ENCODE measurements around the gene CTNNA3.
A peak's percentile ranks its signal among the peaks of the same experiment; 100 is the strongest.
"Not testable (repeated sequence)": the region's sequence is repeated elsewhere in the genome, so short reads cannot be mapped to it uniquely, and the experiment has no call there.

Gene CTNNA3

DNA sequence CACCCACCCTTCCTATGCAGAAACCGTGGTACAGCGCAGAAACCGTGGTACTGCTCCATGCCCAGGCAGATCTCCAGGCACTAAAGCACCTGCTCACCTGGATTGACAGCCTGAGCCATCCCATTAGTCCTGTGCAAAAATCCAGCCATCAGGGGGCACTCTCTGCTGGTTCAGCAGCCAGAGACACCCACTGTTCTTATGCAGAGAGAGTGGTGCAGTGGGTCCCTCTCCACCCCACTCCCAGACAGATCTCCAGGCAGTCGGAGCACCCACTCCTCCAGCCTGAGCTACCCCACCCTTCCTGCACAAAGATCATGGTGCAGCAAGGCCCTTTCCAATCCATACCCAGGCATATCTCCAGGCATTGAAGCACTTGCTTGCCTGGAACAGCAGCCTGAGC lies 219.8 kb downstream of the CTNNA3 start:
- Histone ChIP-seq H3K36me3 (ENCODE audit: insufficient read depth, low read length) (no peaks in the 10 kb centered on the region), H3K9ac (ENCODE audit: low read depth, low read length) (no peak overlapping the region), H3K4me1 (ENCODE audit: insufficient read depth, low read length) (no peaks in the 10 kb centered on the region), H3K9me3 (ENCODE audit: control insufficient read depth, insufficient read depth, low read length) (peaks cover 6% of the 10 kb centered on the region; the same call in 1 of the 2 replicates)

DNA sequence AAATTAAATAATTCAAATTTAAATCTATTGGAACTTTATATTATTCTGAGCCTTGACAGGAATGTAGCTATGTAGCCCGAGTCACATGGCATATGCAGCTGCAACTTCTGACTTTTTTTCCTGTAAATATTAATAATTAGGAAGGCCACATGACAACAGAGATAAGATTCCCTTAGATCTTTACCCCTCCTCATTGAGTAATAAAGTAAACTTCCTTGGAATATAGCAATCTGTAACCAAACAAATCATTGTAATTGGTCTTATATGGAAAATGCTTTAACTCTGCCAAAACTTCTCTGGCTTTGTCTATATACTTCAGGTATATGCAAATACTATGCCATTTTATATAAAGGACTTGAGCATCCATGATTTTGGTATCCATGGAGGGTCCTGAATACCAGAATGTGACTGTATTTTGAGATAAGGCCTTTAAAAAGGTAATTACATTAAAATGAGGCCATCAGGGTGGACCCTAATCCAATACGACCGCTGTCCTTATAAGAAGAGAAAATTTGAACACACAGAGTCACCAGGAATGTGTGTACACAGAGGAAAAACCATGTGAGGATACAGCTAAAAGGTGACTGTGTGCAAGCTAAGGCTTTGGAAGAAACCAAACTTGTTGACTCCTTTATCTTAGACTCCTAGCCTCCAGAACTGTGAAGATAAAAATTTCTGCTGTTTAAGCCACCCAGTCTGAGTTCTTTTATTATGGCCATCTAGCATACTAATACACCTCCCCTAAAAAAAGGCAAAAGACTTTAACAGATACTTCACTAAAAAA lies 222.0 kb downstream of the CTNNA3 start:
- no peaks in the 10 kb centered on the region for H3K4me1 ChIP-seq (ENCODE audit: insufficient read depth, low read length)
- H3K9me3 ChIP-seq (ENCODE audit: control insufficient read depth, insufficient read depth, low read length) = no peaks in the 10 kb centered on the region; the same call in 1 of the 2 replicates
- H3K9ac ChIP-seq (ENCODE audit: low read depth, low read length) = no peak overlapping the region
- H3K36me3 ChIP-seq (ENCODE audit: insufficient read depth, low read length) = no peaks in the 10 kb centered on the region

DNA sequence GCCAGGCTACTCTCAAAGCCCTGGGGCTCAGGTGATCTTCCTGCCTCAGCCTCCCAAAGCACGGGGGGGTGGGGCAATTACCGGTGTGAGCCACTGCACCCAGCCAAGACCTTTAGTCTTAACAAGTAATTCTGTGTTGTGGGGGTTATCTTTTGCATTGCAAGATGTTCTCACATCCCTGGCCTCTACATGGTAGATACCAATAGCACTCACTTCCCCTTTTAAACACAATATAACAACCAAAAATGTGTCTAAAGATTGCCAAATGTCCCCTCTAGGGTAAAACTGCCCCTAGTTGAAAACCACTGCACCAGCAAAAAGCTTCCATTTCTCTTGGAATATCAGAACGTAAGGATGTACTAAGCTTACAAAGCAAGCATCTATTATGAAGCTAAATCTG lies 225.0 kb downstream of the CTNNA3 start:
- Histone ChIP-seq H3K9me3 (ENCODE audit: control insufficient read depth, insufficient read depth, low read length) (no peaks in the 10 kb centered on the region), H3K9ac (ENCODE audit: low read depth, low read length) (no peak overlapping the region), H3K36me3 (ENCODE audit: insufficient read depth, low read length) (no peaks in the 10 kb centered on the region), H3K4me1 (ENCODE audit: insufficient read depth, low read length) (no peaks in the 10 kb centered on the region)

DNA sequence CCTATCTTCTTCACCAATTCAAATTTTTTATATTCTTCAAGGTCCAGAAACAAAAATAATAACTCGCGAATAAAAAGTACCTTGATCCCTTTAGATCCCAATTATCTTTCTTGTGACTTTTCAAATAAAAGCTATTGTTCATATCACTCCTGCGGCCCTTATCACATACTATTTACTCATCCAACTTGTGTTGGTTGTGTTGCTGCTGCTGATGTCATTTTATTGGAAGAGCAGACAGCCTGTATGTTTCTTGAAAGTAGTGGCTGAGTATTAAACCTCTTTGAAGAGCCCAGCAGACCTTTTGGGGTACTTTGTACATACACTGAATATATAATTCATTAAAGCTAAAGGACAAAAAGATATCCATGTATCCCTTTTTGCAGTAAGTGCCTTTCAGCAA lies 231.7 kb downstream of the CTNNA3 start:
- no peak overlapping the region for H3K9ac ChIP-seq (ENCODE audit: low read depth, low read length)
- H3K4me1 ChIP-seq (ENCODE audit: insufficient read depth, low read length) = no peaks in the 10 kb centered on the region
- no peaks in the 10 kb centered on the region for H3K9me3 ChIP-seq (ENCODE audit: control insufficient read depth, insufficient read depth, low read length)
- H3K36me3 ChIP-seq (ENCODE audit: insufficient read depth, low read length) = no peaks in the 10 kb centered on the region

GRCh38 chr10:67452892-67453291 lies 243.1 kb downstream of the CTNNA3 start:
- Histone ChIP-seq H3K9me3 (ENCODE audit: control insufficient read depth, insufficient read depth, low read length) (peaks cover 5% of the 10 kb centered on the region; the same call in 1 of the 2 replicates), H3K36me3 (ENCODE audit: insufficient read depth, low read length) (no peaks in the 10 kb centered on the region), H3K4me1 (ENCODE audit: insufficient read depth, low read length) (no peaks in the 10 kb centered on the region), H3K9ac (ENCODE audit: low read depth, low read length) (no peak overlapping the region)

GRCh38 chr10:67438605-67439304 lies 257.2 kb downstream of the CTNNA3 start:
- no peaks in the 10 kb centered on the region for H3K36me3 ChIP-seq (ENCODE audit: insufficient read depth, low read length)
- H3K9me3 ChIP-seq (ENCODE audit: control insufficient read depth, insufficient read depth, low read length) = no peaks in the 10 kb centered on the region; the same call in 1 of the 2 replicates
- no peaks in the 10 kb centered on the region for H3K4me1 ChIP-seq (ENCODE audit: insufficient read depth, low read length)
- H3K9ac ChIP-seq (ENCODE audit: low read depth, low read length) = no peak overlapping the region

DNA sequence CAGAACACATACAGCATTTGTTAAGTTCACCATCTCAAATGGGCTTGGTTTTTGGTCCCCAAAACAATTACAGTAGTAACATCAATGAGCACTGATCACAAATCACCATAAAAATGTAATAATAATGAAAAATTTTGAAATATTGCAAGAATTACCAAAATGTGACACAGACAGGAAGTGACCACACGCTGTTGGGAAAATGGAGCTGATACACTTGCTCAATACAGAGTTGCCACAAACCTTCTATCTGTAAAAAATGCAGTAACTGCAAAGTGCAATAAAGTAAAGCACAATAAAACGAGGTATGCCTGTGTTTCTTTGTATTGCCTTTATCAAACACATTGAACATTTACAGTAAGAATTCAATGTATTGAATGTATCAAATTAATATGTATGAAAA lies 262.7 kb downstream of the CTNNA3 start:
- H3K9ac ChIP-seq (ENCODE audit: low read depth, low read length) = no peak overlapping the region
- H3K36me3 ChIP-seq (ENCODE audit: insufficient read depth, low read length) = no peaks in the 10 kb centered on the region
- no peaks in the 10 kb centered on the region for H3K9me3 ChIP-seq (ENCODE audit: control insufficient read depth, insufficient read depth, low read length)
- no peaks in the 10 kb centered on the region for H3K4me1 ChIP-seq (ENCODE audit: insufficient read depth, low read length)

- H3K9ac ChIP-seq (ENCODE audit: low read depth, low read length) = no peak overlapping the region
- no peaks in the 10 kb centered on the region for H3K36me3 ChIP-seq (ENCODE audit: insufficient read depth, low read length)
- no peaks in the 10 kb centered on the region; the same call in 1 of the 2 replicates for H3K9me3 ChIP-seq (ENCODE audit: control insufficient read depth, insufficient read depth, low read length)
- H3K4me1 ChIP-seq (ENCODE audit: insufficient read depth, low read length) = peaks cover 13% of the 10 kb centered on the region; the same call in 1 of the 2 replicates
Observed at GRCh38 chr10:67402620-67403019, 293.4 kb downstream of the CTNNA3 start.

GRCh38 chr10:67401711-67402110 lies 294.3 kb downstream of the CTNNA3 start:
- Histone ChIP-seq H3K36me3 (ENCODE audit: insufficient read depth, low read length) (no peaks in the 10 kb centered on the region), H3K4me1 (ENCODE audit: insufficient read depth, low read length) (peaks cover 13% of the 10 kb centered on the region; the same call in 1 of the 2 replicates), H3K9ac (ENCODE audit: low read depth, low read length) (no peak overlapping the region), H3K9me3 (ENCODE audit: control insufficient read depth, insufficient read depth, low read length) (no peaks in the 10 kb centered on the region; the same call in 1 of the 2 replicates)

DNA sequence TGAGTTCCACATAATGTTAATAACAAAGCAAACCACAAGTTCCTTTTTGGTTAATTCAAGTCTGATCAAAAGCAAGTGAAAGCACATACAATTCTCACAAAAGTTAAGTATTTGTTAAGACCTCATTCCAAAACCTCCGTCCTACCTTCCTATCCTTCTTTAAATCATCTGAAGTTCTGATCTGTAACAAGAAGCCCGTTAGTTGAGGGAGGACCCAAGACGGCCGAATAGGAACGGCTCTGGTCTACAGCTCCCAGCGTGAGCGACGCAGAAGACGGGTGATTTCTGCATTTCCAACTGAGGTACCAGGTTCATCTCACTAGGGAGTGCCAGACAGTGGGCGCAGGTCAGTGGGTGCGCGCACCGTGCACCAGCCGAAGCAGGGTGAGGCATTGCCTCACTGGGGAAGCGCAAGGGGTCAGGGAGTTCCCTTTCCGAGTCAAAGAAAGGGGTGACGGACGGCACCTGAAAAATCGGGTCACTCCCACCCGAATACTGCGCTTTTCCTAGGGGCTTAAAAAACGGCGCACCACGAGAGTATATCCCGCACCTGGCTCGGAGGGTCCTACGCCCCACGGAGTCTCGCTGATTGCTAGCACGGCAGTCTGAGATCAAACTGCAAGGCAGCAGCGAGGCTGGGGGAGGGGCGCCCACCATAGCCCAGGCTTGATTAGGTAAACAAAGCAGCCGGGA lies 309.0 kb downstream of the CTNNA3 start:
- not testable (repeated sequence) for H3K9me3 ChIP-seq (ENCODE audit: control insufficient read depth, insufficient read depth, low read length); H3K4me1 ChIP-seq (ENCODE audit: insufficient read depth, low read length); H3K36me3 ChIP-seq (ENCODE audit: insufficient read depth, low read length)
- H3K9ac ChIP-seq (ENCODE audit: low read depth, low read length) = peak overlapping the region; percentile 48; the same call in 1 of the 2 replicates

- no peaks in the 10 kb centered on the region; the same call in 1 of the 2 replicates for H3K4me1 ChIP-seq (ENCODE audit: insufficient read depth, low read length)
- H3K36me3 ChIP-seq (ENCODE audit: insufficient read depth, low read length) = no peaks in the 10 kb centered on the region
- H3K9me3 ChIP-seq (ENCODE audit: control insufficient read depth, insufficient read depth, low read length) = no peaks in the 10 kb centered on the region
- no peak overlapping the region; the same call in 1 of the 2 replicates for H3K9ac ChIP-seq (ENCODE audit: low read depth, low read length)
Observed at GRCh38 chr10:67386260-67386659, 309.7 kb downstream of the CTNNA3 start.

- H3K36me3 ChIP-seq (ENCODE audit: insufficient read depth, low read length) = no peaks in the 10 kb centered on the region
- H3K9ac ChIP-seq (ENCODE audit: low read depth, low read length) = no peak overlapping the region
- H3K9me3 ChIP-seq (ENCODE audit: control insufficient read depth, insufficient read depth, low read length) = no peaks in the 10 kb centered on the region
- H3K4me1 ChIP-seq (ENCODE audit: insufficient read depth, low read length) = no peaks in the 10 kb centered on the region; the same call in 1 of the 2 replicates
Observed at GRCh38 chr10:67385566-67385965, 310.4 kb downstream of the CTNNA3 start.

GRCh38 chr10:67385089-67385488 lies 310.9 kb downstream of the CTNNA3 start:
- H3K36me3 ChIP-seq (ENCODE audit: insufficient read depth, low read length) = no peaks in the 10 kb centered on the region
- H3K9me3 ChIP-seq (ENCODE audit: control insufficient read depth, insufficient read depth, low read length) = no peaks in the 10 kb centered on the region
- no peaks in the 10 kb centered on the region; the same call in 1 of the 2 replicates for H3K4me1 ChIP-seq (ENCODE audit: insufficient read depth, low read length)
- no peak overlapping the region for H3K9ac ChIP-seq (ENCODE audit: low read depth, low read length)

DNA sequence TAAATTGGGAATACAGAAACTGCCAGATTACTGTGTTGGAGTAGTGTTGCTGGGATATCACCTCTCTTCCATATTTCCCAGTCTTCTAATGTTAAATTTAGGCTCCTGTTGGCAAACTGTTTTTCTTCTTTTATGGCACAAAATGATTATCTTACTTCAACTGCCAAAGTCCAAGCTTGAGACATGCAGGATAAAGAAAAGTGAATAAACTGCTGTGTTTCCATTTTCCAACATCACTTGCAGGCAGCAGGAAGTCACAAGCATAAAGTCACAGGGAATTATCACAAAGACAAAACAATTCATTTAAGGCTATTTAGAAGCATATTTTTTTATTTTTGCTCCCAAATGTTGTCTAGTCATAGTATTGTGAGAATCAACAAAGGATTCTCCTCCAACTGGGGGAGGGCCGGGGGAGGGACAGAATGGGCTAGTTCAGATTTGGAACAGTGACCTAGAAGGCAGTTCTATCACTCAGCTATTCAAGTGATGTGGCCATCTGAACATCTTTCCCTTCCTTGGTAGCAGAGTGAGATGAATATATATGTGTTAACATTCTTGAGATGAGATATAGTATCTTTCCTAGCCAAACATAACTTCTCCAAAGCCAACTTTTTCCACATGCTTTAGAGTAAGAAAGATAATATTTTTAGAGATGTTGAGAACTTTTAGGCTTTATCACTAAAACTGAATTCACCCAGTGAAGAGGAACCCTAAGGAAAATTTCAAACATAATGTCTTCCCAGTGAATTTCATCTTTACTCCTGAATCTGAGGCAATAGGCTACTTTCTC lies 364.7 kb downstream of the CTNNA3 start:
- Histone ChIP-seq H3K9me3 (ENCODE audit: control insufficient read depth, insufficient read depth, low read length) (no peaks in the 10 kb centered on the region), H3K9ac (ENCODE audit: low read depth, low read length) (no peak overlapping the region), H3K4me1 (ENCODE audit: insufficient read depth, low read length) (no peaks in the 10 kb centered on the region; the same call in 1 of the 2 replicates), H3K36me3 (ENCODE audit: insufficient read depth, low read length) (no peaks in the 10 kb centered on the region)

Measured in ES-I3 (cell line).